Stimulated activated CD4-positive, alpha-beta T cell treated with anti-CD3 and anti-CD28 coated beads, Interleukin-4, amount 100 ng/mL, for 48 hours (primary cell): ENCODE results near the gene MAD1L1.
"Not testable (repeated sequence)": the region's sequence is repeated elsewhere in the genome, so short reads cannot be mapped to it uniquely, and the experiment has no call there.

Source experiments
- DNase-seq, 2 donors: peaks; one replicate each; pipeline ENCODE4 v3.0.0-alpha.2; 2020; ENCODE audit warnings: low read depth in 2 of 2

MAD1L1 gene

DNA sequence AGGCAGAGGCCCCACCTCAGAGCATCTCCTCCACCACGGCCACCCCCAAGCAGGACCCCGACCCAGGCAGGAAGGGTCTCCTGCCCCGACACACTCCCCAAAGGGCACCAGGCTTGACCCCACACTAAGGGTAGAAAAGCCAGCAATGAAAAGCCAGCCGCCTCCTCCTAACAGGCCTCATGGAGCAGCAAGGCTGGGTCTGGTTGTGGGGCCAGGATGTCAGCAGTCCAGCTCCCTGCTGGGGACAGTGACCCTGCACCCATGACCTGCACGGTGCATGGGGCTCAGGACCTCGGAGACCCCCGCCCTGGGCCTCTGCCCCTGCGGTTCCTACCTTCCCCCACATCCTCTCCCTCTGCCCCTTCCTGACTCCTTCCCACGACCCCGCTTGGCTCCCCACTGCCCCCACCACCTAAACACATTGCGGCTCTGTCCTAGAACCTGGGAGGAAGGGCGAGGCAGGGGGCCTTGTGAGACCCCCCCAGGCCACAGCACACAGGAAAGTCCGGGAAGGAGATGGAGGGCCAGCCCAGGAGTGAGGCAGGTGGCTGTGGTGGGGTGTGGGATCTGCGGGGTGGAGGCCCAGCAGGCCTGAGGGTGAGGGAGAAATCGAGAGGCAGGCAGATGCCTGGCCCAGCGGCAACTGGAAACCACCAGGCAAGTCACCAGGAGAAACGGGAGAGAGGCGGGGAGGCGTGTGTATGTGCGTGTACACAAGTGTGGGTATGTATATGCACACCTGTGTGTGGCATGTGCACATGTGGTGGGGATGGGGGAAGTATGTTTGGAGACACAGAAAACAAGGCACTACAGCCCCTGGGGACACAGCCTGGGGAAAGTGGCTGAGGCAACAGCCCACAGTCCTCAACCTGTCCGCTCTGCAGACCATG, 229.9 kb downstream of the MAD1L1 start:
- DNase-seq, result no peak

- DNase-seq, result no peak
Observed at GRCh38 chr7:2001601-2002442, 230.9 kb downstream of the MAD1L1 start.

DNA sequence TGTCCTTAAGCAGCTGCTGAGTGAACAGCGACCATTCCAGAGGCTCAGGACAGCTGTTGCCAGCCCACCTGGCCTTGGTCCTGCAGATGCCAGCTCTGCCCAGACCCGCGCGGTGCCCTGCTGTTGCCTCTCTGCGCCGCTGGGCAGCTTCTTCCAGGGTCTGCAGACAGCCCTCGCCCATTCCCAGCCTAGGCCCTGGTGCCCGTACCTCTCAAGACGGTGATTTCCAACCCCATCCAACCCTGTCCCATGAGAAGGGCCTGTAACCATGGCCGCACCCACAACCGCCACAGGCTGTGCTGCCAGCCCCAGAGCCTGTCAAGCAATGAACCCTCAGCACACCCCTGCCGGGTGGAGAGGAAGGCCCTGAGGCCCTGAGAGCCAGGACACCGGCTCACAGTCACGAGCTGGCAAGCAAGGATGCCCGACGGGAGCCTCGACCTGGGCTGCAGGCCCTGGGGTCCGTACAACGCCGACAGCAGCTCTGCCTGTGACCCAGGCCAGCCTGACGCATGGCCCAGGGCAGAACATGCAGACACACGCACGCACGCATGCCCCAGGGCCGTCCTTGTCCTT, 231.9 kb downstream of the MAD1L1 start:
- no peak for DNase-seq

DNA sequence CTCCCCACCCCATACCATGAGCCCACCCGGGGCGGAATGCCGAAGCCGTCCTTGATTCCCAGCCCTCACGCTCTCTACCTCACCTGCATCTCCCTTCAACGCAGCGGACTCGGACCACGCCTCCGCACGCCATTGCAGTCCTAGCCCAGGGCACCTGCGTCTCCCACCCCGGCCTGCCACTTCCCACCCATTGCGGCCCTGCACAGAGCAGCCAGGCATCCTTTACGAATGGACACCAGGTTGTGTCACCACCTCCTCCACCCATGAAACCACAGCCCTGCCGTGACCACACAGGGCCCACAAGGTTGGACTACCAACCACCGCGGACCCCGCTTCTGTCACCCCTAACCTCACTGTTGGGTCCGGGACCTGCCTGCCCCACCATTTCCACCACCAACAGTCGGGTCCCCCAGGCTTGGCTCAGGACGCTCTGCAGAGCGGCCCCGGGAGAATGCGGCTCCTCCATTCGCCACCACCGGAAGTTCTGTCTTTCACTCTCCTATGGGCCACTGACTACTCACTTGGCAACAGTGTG, 232.5 kb downstream of the MAD1L1 start:
- DNase-seq, result no peak

DNA sequence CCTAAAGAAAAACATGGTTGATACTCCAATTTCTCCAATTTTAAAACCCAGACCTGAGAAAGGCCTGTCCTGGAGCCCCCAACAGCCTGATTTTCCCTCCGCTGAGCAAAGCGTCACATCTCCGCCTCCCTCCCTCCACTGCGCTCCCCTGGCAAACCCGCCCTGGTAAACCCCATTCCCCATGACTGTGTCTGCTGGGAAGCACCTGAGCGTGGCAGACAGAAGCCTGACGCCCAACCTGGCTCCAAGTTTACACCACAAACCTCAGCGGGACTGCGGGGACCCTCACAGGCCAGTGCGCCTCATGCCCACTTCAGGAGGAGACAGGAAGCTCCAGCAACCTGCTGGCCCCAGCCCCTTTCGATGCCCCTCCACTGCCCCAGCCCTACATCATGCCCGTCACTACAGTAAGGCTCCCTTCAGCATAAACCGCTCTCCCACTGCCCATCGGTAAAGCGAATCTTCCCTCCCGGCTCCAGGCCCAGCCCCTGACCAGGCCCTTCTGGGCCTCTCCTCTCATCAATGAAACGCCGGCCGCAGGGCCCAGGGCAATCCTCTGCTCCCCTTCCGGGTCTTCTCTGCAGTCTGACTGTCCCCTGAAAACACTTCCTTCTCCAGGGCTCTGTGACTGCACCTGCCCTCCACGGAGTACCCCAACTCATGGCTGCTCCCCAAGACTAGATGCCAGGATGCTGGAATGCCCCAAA, 233.3 kb downstream of the MAD1L1 start:
- no peak for DNase-seq

GRCh38 chr7:1998146-1998545, 234.6 kb downstream of the MAD1L1 start:
- no peak for DNase-seq

DNA sequence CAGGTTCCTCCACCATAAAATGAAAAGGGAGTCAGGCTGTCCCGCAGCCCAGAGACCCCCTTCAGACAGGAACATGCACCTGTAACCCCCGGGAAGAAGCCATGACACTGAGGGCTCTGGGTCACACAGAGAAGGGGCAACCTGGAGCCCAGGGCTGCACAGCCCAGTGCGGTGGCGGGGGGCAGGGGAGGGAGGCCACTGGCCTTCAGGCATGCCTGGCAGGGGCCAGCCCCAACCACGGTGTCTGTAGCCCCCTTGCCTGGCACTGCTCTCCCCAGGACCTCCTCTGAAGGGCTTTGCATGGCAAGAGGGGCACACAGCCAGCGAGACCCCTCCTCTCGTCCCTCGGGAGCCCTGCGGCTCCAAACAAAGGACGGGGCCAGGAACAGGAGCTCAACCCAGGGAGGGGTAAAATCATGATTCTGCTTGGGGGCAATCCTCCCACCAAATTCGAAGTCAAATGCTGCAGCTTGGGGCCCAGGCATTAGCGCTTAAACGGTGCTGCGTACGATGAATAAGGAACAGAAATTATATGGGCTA, 235.1 kb downstream of the MAD1L1 start:
- no peak for DNase-seq

DNA sequence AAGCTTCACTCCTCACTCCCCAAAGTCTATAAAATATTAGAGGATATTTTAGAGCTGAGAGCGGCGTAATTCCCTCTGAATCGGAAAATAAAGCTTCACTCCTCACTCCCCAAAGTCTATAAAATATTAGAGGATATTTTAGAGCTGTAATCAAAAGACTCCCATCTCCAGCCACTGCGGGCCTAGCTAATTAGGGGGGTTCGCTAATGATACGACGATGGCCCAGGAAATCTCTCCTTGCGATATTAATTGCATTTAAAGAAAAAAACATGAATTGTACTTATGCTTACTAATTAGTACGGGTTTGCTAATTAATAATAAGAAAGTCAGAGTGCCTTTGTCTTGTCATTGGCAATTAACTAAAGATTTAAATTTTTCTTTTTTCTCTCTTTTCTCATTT, 235.9 kb downstream of the MAD1L1 start:
- no peak for DNase-seq

DNA sequence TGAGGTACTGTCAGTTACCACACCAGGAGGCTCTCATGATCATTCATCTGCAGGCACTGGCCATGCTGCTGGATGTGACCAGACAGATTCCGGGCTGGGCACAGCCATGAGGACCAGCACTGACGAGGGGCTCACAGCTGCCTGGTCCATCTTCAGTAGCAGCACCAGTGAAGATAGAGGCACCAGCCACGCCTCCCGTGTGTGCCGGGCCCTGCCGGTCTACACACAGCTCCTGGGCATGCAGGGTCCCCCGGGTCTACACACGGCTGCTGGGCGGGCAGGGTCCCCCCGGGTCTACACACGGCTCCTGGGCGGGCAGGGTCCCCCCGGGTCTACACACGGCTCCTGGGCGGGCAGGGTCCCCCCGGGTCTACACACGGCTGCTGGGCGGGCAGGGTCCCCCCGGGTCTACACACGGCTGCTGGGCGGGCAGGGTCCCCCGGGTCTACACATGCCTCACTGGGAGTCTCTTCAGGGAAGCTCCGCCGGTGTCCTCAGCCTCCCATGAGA, 236.8 kb downstream of the MAD1L1 start:
- not testable (repeated sequence) for DNase-seq

GRCh38 chr7:1995426-1995825, 237.3 kb downstream of the MAD1L1 start:
- no peak for DNase-seq

- no peak for DNase-seq
Observed at GRCh38 chr7:1994931-1995330, 237.8 kb downstream of the MAD1L1 start.

DNA sequence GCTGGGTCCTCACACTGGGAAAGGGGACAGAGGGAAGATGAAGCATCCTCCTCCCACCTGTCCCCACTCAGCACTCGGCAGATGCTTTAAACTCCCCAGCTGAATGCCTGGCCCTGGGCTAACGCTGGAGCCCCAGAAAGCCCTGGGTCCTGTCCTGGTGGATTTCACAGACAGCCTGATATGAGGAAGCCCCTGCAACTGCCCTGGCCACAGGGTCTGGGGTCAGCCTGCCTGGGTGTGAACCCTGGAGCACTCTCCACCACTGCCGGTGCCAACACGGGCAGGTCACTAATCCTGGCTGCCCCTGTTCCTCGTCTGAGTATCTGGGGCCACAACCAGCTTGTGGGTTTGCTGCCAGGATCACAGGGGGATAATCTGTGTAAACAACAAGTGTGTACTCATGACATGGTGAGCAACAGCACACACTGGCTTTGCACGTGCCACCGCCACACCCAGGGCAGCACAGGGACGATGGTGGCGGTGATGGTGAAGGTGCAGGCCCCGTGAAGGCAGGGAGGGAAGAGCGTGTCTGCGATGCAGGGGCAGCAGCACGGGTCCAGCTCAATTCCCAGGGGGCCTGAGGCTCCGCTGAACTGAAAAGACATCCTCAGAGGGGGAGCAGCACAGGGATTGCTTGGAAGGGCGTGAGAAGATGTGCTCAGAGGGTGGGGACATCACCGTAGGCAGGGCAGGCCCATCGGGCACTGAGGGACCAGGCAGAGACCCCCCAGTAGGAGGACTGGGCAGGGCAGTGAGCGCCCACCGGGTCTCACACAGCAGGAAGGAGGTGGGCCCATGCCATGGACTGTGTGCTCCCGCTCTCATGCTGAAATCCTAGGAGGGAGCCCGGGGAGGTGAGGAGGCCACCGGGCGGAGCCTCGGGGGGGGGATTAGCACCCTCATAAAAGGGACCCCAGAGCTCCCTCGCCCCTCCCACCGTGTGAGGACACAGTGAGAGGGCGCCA, 238.7 kb downstream of the MAD1L1 start:
- DNase-seq, result no peak

- no peak for DNase-seq
Observed at GRCh38 chr7:1993031-1993695, 239.6 kb downstream of the MAD1L1 start.

DNA sequence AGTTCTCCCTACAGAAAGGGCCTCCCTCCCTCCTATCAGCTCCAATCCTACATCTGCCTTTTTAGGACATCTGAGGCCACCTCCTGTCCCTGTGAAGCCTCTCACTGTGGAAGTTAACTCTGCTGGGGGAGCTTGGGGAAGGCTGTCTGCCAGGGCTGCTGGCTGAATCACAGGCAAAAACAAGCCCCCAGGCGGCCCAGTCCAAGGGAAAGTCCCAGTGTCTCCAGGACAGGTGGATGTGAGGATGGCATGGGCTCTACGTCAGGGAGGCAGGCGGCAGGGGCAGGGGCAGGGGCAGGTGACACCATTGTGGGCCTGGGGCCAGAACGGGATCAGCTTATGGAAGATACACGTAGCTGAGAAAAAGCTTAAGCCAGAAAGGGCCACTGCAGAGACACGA, 240.2 kb downstream of the MAD1L1 start:
- DNase-seq, result no peak

- DNase-seq, result no peak
Observed at GRCh38 chr7:1990001-1990670, 242.6 kb downstream of the MAD1L1 start.

DNA sequence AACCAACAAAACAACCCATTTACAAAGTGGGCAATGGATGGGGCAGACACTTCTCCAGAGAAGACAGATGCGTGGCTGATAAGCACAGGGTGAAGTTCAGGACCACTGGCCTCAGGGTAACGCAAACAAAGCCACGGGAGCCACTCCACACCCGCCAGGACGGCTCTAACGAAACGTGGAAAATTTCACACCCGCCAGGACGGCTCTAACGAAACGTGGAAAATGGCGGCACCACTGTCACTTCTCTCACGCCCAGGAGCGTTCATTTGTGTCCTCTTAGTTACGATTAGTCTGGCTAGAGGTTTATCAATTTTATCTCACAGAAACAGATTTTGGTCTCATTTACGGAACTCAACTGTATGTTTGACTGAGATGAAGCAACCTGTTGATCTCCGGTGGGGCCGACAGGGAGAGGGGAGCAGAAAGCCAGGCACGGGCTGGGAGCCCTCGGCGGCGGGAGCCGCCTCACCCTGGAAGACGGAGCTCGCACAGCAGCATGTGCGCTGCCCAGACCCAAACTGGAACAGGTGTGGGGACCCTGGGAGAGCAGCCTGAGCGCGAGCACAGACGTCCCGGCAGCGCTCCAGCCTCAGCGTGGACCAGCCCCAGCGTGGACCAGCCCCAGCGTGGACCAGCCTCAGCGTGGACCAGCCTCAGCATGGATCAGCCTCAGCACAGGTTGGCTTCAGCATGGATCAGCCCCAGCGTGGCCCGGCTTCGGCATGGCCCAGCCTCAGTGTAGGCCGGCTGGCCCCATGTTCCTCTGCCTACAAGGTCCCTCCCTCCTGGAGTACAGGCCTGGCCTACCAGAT, 243.5 kb downstream of the MAD1L1 start:
- no peak for DNase-seq

DNA sequence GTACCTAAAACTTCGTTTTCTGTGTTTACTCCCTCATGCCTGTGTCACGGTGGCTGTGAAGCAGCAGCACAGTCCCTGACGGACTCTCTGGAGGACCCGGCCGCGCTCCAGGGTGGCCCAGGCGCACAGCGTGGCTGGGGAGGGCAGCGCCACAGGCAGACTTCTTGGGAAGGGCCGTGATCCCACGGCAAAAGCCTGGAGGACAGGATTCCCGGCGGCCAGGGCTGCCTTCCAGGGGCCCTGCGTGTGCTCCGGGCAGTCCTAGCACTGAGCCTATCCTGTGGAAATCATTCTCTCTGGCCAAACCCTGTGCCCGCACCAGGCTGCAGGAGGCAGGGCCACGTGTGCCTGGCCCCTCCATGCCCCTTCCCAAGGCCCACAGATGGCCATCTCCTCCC, 244.2 kb downstream of the MAD1L1 start:
- no peak for DNase-seq
